Neural crest cell (in vitro differentiated cells): ENCODE results near the gene REV1. TPM values are rescaled to one million over a fixed set of nuclear protein-coding genes. Genes with fewer than 3 reads are reported as not detected.

Source experiments
- DNase-seq: peaks from one replicate; pipeline ENCODE4 v3.0.0; 2021; ENCODE audit warnings: low read depth, mixed read lengths, low spot score
- H3K27ac Mint-ChIP-seq: one replicate; pipeline ENCODE4 v1.8.0; 2021; ENCODE audit warnings: mild to moderate bottlenecking, mixed read lengths; ENCODE audit not compliant: unreplicated experiment
- H3K27me3 Mint-ChIP-seq: 2 replicates; pipeline ENCODE4 v1.8.0; 2021; ENCODE audit warnings: low read depth, mild to moderate bottlenecking, mixed read lengths
- H3K36me3 Mint-ChIP-seq: 2 replicates; pipeline ENCODE4 v1.8.0; 2021; ENCODE audit warnings: low read depth, mild to moderate bottlenecking, mixed read lengths
- H3K4me1 Mint-ChIP-seq: 2 replicates; pipeline ENCODE4 v1.8.0; 2021; ENCODE audit warnings: mixed read lengths
- H3K4me3 Mint-ChIP-seq: one replicate; pipeline ENCODE4 v1.8.0; 2021; ENCODE audit warnings: mild to moderate bottlenecking, mixed read lengths
- H3K9me3 Mint-ChIP-seq: 2 replicates; pipeline ENCODE4 v1.8.0; 2021; ENCODE audit warnings: mixed read lengths
- total RNA-seq: library from RNA; stranded (reverse); gene quantifications from 2 replicates; pipeline ENCODE4 v1.2.1, GENCODE V29; 2021
- TF ChIP-seq, protein P1 (sequence below): fragments of 200-600 bp; sonication (generic); conservative IDR thresholded peaks from 2 replicates; pipeline ENCODE4 v1.5.0; 2021; ENCODE audit warnings: antibody characterized with exemption, mild to moderate bottlenecking

Gene REV1
- total RNA-seq, 1 donor from 2014 or later = 48.6 TPM

DNA sequence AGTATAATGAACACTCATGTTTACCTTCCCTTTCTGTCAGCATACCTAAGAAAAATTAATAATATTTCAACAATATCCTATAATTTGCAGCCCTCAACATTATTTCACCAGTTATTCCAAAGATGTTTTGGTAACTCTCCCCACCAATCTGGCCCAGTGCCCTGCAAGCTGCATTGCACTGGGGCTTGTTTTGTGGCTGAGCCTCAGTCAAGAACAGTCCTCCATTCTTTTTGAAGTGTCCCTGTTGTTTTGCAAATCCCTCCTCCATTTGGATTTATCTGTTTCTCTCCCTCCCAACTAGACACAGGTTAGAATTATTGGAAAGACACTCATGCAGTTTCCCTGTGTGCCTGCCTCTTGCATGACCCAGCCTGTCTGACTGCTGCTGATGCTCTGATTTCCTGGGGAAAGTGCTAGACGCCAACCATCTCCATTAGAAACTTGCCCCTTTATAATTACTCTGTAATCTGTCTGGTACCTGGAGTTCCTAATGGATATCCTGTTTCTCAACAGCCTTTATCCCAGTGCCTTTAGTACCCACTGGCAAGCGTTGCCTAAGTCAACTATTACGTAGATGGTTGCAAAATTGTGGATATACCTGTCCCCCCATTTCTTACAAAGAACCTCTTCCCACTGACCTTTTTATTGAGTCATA is 92.4 kb downstream of the REV1 start:
- no peak for DNase-seq
- Mint-ChIP-seq H3K36me3 (peaks cover 28% of the 10 kb centered on the region), H3K4me3 (no peak overlapping the region), H3K27me3 (no peaks in the 10 kb centered on the region), H3K9me3 (no peaks in the 10 kb centered on the region), H3K27ac (peak overlapping the region; percentile 61), H3K4me1 (no peaks in the 10 kb centered on the region)
- TF ChIP-seq, protein P1, sequence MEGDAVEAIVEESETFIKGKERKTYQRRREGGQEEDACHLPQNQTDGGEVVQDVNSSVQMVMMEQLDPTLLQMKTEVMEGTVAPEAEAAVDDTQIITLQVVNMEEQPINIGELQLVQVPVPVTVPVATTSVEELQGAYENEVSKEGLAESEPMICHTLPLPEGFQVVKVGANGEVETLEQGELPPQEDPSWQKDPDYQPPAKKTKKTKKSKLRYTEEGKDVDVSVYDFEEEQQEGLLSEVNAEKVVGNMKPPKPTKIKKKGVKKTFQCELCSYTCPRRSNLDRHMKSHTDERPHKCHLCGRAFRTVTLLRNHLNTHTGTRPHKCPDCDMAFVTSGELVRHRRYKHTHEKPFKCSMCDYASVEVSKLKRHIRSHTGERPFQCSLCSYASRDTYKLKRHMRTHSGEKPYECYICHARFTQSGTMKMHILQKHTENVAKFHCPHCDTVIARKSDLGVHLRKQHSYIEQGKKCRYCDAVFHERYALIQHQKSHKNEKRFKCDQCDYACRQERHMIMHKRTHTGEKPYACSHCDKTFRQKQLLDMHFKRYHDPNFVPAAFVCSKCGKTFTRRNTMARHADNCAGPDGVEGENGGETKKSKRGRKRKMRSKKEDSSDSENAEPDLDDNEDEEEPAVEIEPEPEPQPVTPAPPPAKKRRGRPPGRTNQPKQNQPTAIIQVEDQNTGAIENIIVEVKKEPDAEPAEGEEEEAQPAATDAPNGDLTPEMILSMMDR = no peak

DNA sequence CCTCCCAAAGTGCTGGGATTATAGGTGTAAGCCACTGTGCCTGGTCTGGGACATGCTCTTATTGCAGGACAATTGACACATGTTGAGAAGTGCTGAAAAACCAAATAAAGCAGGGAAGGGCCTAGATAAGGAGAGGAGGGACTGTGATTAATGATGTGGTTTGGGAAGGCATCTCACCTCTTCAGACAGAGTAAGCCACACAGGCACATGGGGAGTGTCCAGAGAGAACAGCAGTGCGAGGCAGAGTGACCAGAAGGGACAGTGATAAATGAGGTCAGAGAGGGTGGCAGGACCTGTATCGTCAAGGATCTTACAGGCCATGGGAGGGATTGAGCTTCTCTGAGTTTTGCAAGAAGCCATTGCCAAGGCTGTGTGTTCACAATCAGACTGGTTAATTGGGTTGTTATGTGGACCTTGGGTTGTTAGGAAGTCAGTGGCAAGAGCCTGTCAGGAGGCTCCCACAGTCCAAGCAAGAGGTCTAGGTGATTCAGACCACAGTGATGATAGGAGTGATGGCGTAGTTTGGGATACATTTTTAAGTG is 94.2 kb downstream of the REV1 start:
- Mint-ChIP-seq H3K36me3 (peaks cover 30% of the 10 kb centered on the region), H3K27me3 (no peaks in the 10 kb centered on the region), H3K9me3 (no peaks in the 10 kb centered on the region), H3K4me3 (no peak overlapping the region), H3K4me1 (no peaks in the 10 kb centered on the region), H3K27ac (no peak overlapping the region)
- TF ChIP-seq, protein P1 = no peak
- no peak for DNase-seq

DNA sequence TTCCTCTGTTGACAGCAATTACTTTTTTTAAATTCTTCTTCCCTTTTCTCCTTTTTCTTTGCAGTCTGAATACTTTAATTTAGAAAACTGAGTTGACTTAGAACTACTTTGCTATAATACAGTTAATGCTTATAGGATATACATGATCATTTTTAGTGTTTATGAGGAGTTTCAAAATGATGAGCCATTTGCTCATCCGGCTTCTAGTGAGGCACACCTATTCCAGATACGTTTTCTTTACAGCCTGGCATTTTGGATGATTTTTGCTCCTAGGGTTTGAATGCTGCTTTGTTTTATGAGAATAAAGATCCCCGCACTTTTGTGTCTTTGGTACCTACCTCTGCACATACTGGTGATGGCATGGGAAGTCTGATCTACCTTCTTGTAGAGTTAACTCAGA is 99.9 kb downstream of the REV1 start:
- Mint-ChIP-seq H3K27ac (no peak overlapping the region), H3K27me3 (no peaks in the 10 kb centered on the region), H3K9me3 (no peaks in the 10 kb centered on the region), H3K4me1 (no peaks in the 10 kb centered on the region), H3K36me3 (peaks cover 16% of the 10 kb centered on the region), H3K4me3 (no peak overlapping the region)
- no peak for DNase-seq
- TF ChIP-seq, protein P1 = no peak

DNA sequence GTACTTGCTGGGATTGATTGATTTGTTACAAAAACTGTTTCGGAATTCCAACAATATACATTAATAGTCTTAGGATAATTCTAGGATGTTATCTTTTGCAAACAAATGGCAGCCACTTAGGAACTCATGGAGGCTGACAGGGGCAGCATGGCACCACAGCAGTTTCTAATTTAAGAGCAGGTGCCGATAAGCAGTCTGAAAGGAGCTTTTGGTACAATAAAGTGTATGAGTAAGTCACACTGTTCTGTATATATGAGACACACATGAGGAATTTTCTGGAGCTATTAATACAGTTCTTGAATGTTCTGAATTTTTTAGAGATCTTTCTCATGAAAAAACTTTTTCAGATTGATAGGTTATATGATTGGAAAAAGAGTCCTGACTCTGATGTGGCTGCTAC is 100.4 kb downstream of the REV1 start:
- H3K36me3 Mint-ChIP-seq = peaks cover 16% of the 10 kb centered on the region
- no peaks in the 10 kb centered on the region for H3K4me1 Mint-ChIP-seq
- no peak for DNase-seq
- H3K4me3 Mint-ChIP-seq = no peak overlapping the region
- H3K27me3 Mint-ChIP-seq = no peaks in the 10 kb centered on the region
- no peak overlapping the region for H3K27ac Mint-ChIP-seq
- H3K9me3 Mint-ChIP-seq = no peaks in the 10 kb centered on the region
- TF ChIP-seq, protein P1 = no peak

DNA sequence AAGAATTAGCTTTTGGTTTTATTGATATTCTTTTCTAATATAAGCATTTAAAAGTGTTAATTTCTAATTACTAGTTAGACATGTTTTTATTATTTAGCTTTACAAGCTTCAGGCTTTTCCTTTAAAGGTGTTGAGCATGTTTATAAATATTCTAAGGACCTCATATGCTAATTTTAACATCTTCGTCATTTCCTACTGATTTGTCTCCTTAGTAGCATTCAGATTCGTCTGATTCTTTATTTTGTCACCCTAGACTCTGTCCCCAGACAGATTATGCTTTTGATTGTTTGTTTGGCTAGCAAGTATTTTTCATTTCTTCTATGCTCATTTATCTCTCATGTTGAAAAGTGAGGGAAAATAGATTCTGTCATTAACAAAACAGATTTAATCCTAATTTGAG is 100.9 kb downstream of the REV1 start:
- DNase-seq = no peak
- Mint-ChIP-seq H3K27ac (no peak overlapping the region), H3K9me3 (no peaks in the 10 kb centered on the region), H3K4me1 (no peaks in the 10 kb centered on the region), H3K36me3 (peaks cover 12% of the 10 kb centered on the region), H3K27me3 (no peaks in the 10 kb centered on the region), H3K4me3 (no peak overlapping the region)
- TF ChIP-seq, protein P1 = no peak
